Pancreas (tissue), 10 donors: ENCODE results near the gene NOL4L. TPM values are rescaled to one million over a fixed set of nuclear protein-coding genes. Genes with fewer than 3 reads are reported as not detected.

Source experiments
- ATAC-seq, 4 donors: fragments of 200-7000 bp; cut with Tn5 transposase; one replicate each; pipeline versions ENCODE4 v1.8.0 to v1.9.1; 2020; ENCODE audit warnings: mild to moderate bottlenecking in 4 of 4, moderate library complexity in 4 of 4
- DNase-seq, 6 donors: peaks; one replicate each; pipeline ENCODE4 v3.0.0-alpha.2; 2020
- FAIRE-seq: peaks from 2 replicates; lab custom pipeline; 2012; peaks lifted over from hg19 to GRCh38; lab: Jason Lieb, UNC
- H3K27ac ChIP-seq, 4 donors: fragments of 200-600 bp; sonication (generic); 1 replicate in 3 of 4; 2 replicates in 1 of 4; pipeline versions ENCODE4 v1.5.0 to v1.8.0; 2020
- H3K27me3 ChIP-seq, 4 donors: fragments of 200-600 bp; one replicate each; pipeline ENCODE4 v1.8.0; 2021
- H3K36me3 ChIP-seq, 3 donors: fragments of 200-600 bp; sonication (generic) in 1 of 3; one replicate each; pipeline versions ENCODE4 v1.5.0 to v1.8.0; 2020 to 2021
- H3K4me1 ChIP-seq, 3 donors: fragments of 200-600 bp; one replicate each; pipeline ENCODE4 v1.8.0; 2021
- H3K4me3 ChIP-seq, 4 donors: fragments of 200-600 bp; sonication (generic) in 2 of 4; one replicate each; pipeline versions ENCODE4 v1.5.0 to v1.8.0; 2020 to 2021
- H3K9me3 ChIP-seq, 4 donors: fragments of 200-600 bp; one replicate each; pipeline ENCODE4 v1.8.0; 2021
- WGBS, 2 donors: extraction: QIAGEN DNeasy Blood & Tissue Kit; methylation state at CpG; one replicate each; pipeline ENCODE4 v1.1.7; 2013; 5-methylcytosine and 5-hydroxymethylcytosine counted together
- intact Hi-C, 3 donors: fragments of 100-400 bp; cut with DNase I; formaldehyde crosslinking; loops; one replicate each; pipeline versions ENCODE4 v1.11.1 to v1.14.2; 2022
- polyA plus RNA-seq, 2 donors: library from polyadenylated mRNA; stranded (reverse); fragments of 200-250 nt; gene quantifications; one replicate each; pipeline ENCODE4 v1.2.3, GENCODE V29; 2013
- total RNA-seq, 6 donors: library from RNA; stranded (reverse); fragmentation: NEBNext Ultra II Directional in 4 of 6; extraction: Animal tissue kit (Norgen Biotek cat#: 25700) in 4 of 6; gene quantifications; one replicate each; pipeline versions ENCODE4 v1.2.1 to v1.2.4, GENCODE V29; 2021 to 2023
- TF ChIP-seq, protein P1 (sequence below), 4 donors: fragments of 200-600 bp; sonication (generic) in 3 of 4; IDR thresholded peaks; one replicate each; pipeline versions ENCODE4 v1.5.0 to v1.8.0; 2021; ENCODE audit warnings: antibody characterized with exemption in 4 of 4
- donor health status: healthy with polysubstance abuse.
- donor health status: DM: no; HTN: no; CAD: no; lungs with moderate emphysema.
- donor health status: DM: no; HTN: no; CAD: no.
- donor health status: control.
- donor health status: control.
- donor health status: Bipolar disorder and iron deficiency.
- donor health status: DM: yes; HTN: yes; CAD: no.
- donor health status: DM: no; HTN: no; CAD: no.
- donor health status: DM: no; HTN: no; CAD: no.
- donor health status: DM: yes; HTN: yes; CAD: no.

NOL4L gene
- total and polyA plus RNA-seq, 8 donors = 8.7 to 14.5 (median 10.2) TPM

DNA sequence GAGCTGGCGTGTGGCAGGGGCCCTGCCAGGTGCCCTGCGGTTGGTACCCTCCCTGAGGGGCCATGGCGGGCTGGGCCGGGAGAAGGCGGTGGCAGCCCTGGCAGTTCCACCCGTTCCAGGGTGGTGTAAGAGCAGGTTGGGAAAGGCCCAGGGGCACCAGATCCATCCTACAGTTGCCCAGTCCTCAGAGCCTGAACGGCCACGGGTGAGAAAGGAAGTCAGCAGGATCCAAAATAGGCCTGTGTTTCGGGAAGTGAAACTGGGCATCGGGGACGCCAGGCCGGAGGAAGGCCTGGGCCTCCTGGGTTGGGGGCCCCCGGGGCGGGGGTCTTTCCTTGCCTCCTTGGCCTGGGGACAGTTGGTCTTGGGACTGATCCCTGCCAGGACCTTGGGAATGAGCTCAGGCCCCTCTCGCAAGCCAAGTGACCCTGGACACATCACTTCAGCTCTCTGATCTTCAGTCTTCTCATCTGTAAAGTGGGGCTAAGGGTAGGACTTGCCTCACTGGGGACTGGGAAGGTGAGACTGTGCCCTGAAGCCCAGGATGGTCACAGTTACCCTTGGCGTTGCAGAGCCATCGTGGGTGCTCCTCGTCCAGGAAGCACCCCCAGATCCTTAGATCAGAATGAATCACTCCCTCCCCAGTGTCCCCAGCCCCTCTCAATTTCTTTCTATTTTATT lies 18.1 kb upstream of the NOL4L start:
- Histone ChIP-seq H3K27me3 (no peaks in the 10 kb centered on the region), H3K36me3 (no peaks in the 10 kb centered on the region), H3K9me3 (no peaks in the 10 kb centered on the region), H3K4me1 (no peaks in the 10 kb centered on the region), H3K27ac (no peak overlapping the region), H3K4me3 (no peak overlapping the region)
- DNase-seq = no peak
- 80 to 86% methylated on average over 18 of the region's 18 CpGs for WGBS, 2 donors
- TF ChIP-seq, protein P1, sequence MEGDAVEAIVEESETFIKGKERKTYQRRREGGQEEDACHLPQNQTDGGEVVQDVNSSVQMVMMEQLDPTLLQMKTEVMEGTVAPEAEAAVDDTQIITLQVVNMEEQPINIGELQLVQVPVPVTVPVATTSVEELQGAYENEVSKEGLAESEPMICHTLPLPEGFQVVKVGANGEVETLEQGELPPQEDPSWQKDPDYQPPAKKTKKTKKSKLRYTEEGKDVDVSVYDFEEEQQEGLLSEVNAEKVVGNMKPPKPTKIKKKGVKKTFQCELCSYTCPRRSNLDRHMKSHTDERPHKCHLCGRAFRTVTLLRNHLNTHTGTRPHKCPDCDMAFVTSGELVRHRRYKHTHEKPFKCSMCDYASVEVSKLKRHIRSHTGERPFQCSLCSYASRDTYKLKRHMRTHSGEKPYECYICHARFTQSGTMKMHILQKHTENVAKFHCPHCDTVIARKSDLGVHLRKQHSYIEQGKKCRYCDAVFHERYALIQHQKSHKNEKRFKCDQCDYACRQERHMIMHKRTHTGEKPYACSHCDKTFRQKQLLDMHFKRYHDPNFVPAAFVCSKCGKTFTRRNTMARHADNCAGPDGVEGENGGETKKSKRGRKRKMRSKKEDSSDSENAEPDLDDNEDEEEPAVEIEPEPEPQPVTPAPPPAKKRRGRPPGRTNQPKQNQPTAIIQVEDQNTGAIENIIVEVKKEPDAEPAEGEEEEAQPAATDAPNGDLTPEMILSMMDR (IDR thresholded peaks at IDR 0.05) = no peak
- ATAC-seq = peak in 2 of 4 donors; percentile 41 to 71
- intact Hi-C loops = no loop called here
- no peak for FAIRE-seq

DNA sequence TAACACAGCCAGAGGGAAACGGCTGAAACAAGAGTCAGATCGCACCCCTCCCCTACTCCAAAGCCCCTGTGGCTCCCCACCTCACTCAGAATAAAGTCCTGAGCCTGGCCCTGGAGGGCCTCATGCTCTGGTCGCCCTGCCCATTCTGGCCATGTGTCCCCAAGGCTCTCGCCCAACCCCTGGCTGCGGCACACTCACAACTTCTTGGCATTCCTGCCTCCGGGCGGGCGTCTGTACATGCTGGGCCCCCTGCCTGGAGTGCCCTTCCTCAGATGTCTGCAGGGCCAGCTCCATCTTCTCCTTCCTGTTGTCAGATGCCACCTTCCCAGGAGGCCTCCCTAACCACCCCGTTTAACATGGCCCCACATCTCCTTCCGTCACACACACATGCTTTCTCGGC lies 17.1 kb upstream of the NOL4L start:
- Histone ChIP-seq H3K9me3 (no peaks in the 10 kb centered on the region), H3K27ac (no peak overlapping the region), H3K4me1 (no peaks in the 10 kb centered on the region), H3K27me3 (no peaks in the 10 kb centered on the region), H3K36me3 (no peaks in the 10 kb centered on the region), H3K4me3 (no peak overlapping the region)
- no peak for DNase-seq
- TF ChIP-seq, protein P1 (IDR thresholded peaks at IDR 0.05) = no peak
- FAIRE-seq = no peak
- 83 to 84% methylated on average over 11 of the region's 11 CpGs for WGBS, 2 donors
- ATAC-seq = no peak
- intact Hi-C loops = no loop called here

DNA sequence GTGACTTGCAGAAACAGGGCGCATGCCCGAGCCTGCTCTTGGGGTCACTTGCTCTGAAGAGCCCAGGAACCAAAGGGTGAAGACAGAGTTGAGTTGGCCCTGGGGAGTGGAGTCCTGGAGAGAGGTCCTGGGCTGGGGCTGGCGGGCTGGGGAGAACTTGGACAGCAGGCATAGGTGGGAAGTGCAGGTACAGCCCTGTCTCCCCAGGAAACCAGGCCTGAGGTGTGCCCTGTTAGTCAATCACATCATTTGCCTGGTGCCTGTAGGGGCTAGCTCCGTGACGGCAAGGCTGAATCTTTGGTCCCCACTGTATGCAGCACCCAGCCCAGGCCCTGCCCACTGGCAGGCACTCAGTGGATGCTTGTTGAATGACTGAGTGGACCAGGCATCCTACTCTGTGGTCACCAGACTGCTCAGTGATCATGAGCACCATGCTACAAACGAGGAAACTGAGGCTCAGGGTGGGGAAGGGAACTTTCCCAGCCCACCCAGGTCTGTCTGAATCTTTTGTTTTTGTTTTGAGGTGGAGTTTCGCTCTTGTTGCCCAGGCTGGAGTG lies 15.6 kb upstream of the NOL4L start:
- 84 to 85% methylated on average over 7 of the region's 7 CpGs for WGBS, 2 donors
- no peak for DNase-seq
- H3K27me3 ChIP-seq = no peaks in the 10 kb centered on the region

DNA sequence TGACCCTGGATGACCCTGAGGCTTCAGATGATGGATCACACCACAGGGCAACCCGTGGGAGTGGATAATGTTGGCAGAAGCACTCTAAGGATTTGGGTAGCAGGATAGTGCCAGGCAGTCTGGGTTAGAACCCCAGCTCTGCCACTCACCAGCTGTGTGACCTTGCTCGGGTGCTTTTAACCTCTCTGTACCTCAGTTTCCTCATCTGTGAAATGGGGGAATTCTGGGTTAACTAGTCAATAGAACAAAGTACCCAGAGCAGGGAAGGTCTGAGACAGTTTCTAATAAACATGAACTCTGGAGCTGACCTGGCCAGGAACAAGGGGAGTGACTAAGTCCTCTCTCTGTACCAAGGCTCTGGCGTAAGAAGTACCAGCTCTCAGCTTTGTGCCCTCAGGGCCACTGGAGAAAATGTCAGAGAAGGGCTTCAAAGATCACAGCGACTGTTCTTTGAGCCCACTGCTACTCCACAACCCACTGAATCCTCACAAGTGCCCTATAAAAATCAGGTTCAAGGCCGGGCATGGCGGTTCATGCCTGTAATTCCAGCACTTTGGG lies 14.7 kb upstream of the NOL4L start:
- Histone ChIP-seq H3K36me3 (no peaks in the 10 kb centered on the region), H3K9me3 (no peaks in the 10 kb centered on the region), H3K27ac (no peak overlapping the region), H3K4me3 (no peak overlapping the region), H3K27me3 (no peaks in the 10 kb centered on the region), H3K4me1 (no peaks in the 10 kb centered on the region)
- DNase-seq = no peak
- TF ChIP-seq, protein P1 (IDR thresholded peaks at IDR 0.05) = no peak
- ATAC-seq = no peak
- FAIRE-seq = no peak
- 76 to 82% methylated on average over 6 of the region's 6 CpGs for WGBS, 2 donors
- intact Hi-C loops = no loop called here

More for the DNA sequence above, 15.6 kb upstream of the NOL4L start:
- Histone ChIP-seq H3K27ac (no peak overlapping the region), H3K9me3 (no peaks in the 10 kb centered on the region), H3K36me3 (no peaks in the 10 kb centered on the region), H3K4me1 (no peaks in the 10 kb centered on the region), H3K4me3 (no peak overlapping the region)
- ATAC-seq = no peak
- TF ChIP-seq, protein P1 (IDR thresholded peaks at IDR 0.05) = no peak
- intact Hi-C loops = no loop called here
- FAIRE-seq = no peak

DNA sequence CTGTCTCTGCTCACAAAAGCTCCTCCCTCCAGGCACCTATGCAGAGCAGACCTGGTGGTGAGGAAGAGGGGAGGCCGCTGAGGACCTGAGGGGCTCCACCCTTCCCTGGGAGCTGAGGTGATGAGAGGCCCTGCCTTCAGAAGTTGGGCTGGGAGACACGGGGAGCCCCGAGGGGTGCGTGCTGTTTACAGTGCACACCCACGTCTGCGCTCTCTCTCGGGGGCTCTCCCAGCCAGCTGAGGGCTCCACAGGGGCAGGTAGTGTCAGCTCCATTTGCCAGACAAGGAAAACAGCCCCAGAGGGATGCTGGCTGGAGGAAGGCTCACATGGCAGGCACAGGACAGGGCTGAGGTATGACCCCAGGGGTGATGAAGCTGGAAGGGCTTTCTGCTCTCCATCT lies 13.5 kb upstream of the NOL4L start:
- no peak overlapping the region for H3K27ac ChIP-seq
- no peak for ATAC-seq
- no peaks in the 10 kb centered on the region for H3K36me3 ChIP-seq
- DNase-seq = no peak
- no peak for FAIRE-seq
- 52 to 61% methylated on average over 7 of the region's 7 CpGs for WGBS, 2 donors
- no peaks in the 10 kb centered on the region for H3K4me1 ChIP-seq
- no peaks in the 10 kb centered on the region for H3K9me3 ChIP-seq
- no peak overlapping the region for H3K4me3 ChIP-seq
- TF ChIP-seq, protein P1 (IDR thresholded peaks at IDR 0.05) = no peak
- H3K27me3 ChIP-seq = no peaks in the 10 kb centered on the region
- intact Hi-C loops = no loop called here
